Tibial nerve (tissue), 4 donors: ENCODE results near the gene HS6ST1.

Experiments
- CTCF ChIP-seq, 5 experiments: fragments of 200-600 bp in 3 of 5; fragments of 450-650 bp in 2 of 5; sonication (generic) in 3 of 5; IDR thresholded peaks; one replicate each; pipeline ENCODE4 v1.5.1; 2016 to 2019; ENCODE audit warnings: antibody characterized with exemption in 5 of 5, mild to moderate bottlenecking in 3 of 5, moderate library complexity in 2 of 5
- EP300 ChIP-seq, 2 donors: sonication (generic); formaldehyde crosslinking; IDR thresholded peaks; one replicate each; pipeline ENCODE4 v1.6.1; 2017; ENCODE audit warnings: antibody characterized with exemption in 2 of 2, mild to moderate bottlenecking in 1 of 2
- POLR2A ChIP-seq, 2 donors: fragments of 450-650 bp; IDR thresholded peaks; one replicate each; pipeline ENCODE4 v1.6.1; 2017; ENCODE audit warnings: antibody characterized with exemption in 2 of 2, mild to moderate bottlenecking in 2 of 2, moderate library complexity in 2 of 2

DNA sequence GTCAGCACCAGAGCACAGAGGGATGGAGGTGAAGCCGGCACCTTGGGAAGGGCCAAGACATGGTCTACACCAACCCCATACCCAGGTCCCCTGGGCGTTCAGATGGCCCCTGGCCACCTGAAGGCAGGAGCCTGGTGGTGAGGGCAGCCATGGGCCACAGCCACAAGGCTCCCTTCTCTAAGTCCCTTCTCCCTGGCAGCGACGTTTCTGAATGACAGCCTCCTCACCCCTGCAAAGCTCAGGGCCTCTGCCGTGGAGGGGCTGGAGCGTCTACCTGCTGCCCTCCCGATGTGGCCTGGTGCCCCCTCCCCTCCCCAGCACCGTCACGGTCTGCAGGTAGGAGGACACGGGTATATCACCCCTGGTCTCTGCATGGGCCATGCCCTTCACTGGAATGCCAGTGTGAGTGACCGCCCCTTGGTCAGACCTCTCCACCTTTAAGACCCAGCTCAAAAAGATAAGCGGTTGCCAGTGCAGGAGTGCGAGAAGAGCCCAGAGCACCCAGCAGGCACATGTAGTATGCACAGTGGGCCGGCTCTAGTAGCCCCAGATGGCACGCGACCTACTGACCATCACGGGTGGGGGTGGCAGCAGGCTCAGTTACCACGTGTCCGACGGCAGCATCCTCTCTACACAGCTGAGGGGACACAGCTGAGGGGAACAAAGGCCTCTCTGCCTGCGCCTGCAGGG, 46.6 kb downstream of the HS6ST1 start:
- TF ChIP-seq CTCF (IDR thresholded peaks at IDR 0.05) (no peak), POLR2A (IDR thresholded peaks at IDR 0.05) (no peak), EP300 (IDR thresholded peaks at IDR 0.05) (no peak)
